ENCODE measurements around the gene DUS3L. TPM values are rescaled to one million over a fixed set of nuclear protein-coding genes. Genes with fewer than 3 reads are reported as not detected.
A peak's percentile ranks its signal among the peaks of the same experiment; 100 is the strongest.

DUS3L gene
- total RNA-seq, 1 donor from 2014 or later, result 39.0 TPM

GRCh38 chr19:5832527-5833216, 41.7 kb upstream of the DUS3L start:
- H3K9me3 ChIP-seq, result no peaks in the 10 kb centered on the region
- H3K4me1 ChIP-seq, result peaks cover 16% of the 10 kb centered on the region
- TF ChIP-seq POLR2A (IDR thresholded peaks at IDR 0.05), result no peak
- TF ChIP-seq POLR2AphosphoS5 (IDR thresholded peaks at IDR 0.05; ENCODE audit: insufficient read depth in 1 of 2, low read depth in 1 of 2), result no peak
- no peak for TF ChIP-seq CTCF (IDR thresholded peaks at IDR 0.05)
- no peaks in the 10 kb centered on the region for H3K36me3 ChIP-seq
- no peaks in the 10 kb centered on the region for H3K27me3 ChIP-seq
- intact Hi-C loops (cut with DNase I), result no loop called here
- H3K27ac ChIP-seq, result no peak overlapping the region
- no peak for DNase-seq (ENCODE audit: extremely low spot score in 2 of 2)
- H3K4me3 ChIP-seq, result no peak overlapping the region

GRCh38 chr19:5832061-5832460, 41.1 kb upstream of the DUS3L start:
- H3K9me3 ChIP-seq, result no peaks in the 10 kb centered on the region
- TF ChIP-seq POLR2AphosphoS5 (IDR thresholded peaks at IDR 0.05; ENCODE audit: insufficient read depth in 1 of 2, low read depth in 1 of 2), result no peak
- H3K36me3 ChIP-seq, result no peaks in the 10 kb centered on the region
- H3K27ac ChIP-seq, result no peak overlapping the region
- intact Hi-C loops (cut with DNase I), result no loop called here
- H3K4me1 ChIP-seq, result peaks cover 16% of the 10 kb centered on the region
- no peak overlapping the region for H3K4me3 ChIP-seq
- no peak for DNase-seq (ENCODE audit: extremely low spot score in 2 of 2)
- H3K27me3 ChIP-seq, result no peaks in the 10 kb centered on the region

- no peak for TF ChIP-seq POLR2AphosphoS5 (IDR thresholded peaks at IDR 0.05; ENCODE audit: insufficient read depth in 1 of 2, low read depth in 1 of 2)
- no peak for TF ChIP-seq POLR2A (IDR thresholded peaks at IDR 0.05)
- no peak for TF ChIP-seq CTCF (IDR thresholded peaks at IDR 0.05)
- DNase-seq (ENCODE audit: extremely low spot score in 2 of 2), result no peak
- Histone ChIP-seq H3K9me3 (no peaks in the 10 kb centered on the region), H3K4me3 (no peak overlapping the region), H3K36me3 (no peaks in the 10 kb centered on the region), H3K27me3 (no peaks in the 10 kb centered on the region), H3K27ac (no peak overlapping the region), H3K4me1 (peaks cover 16% of the 10 kb centered on the region)
- intact Hi-C loops (cut with DNase I), result no loop called here
Measured at GRCh38 chr19:5831159-5831558, 40.2 kb upstream of the DUS3L start.

GRCh38 chr19:5829567-5830310, 38.8 kb upstream of the DUS3L start:
- Histone ChIP-seq H3K27me3 (no peaks in the 10 kb centered on the region), H3K9me3 (no peaks in the 10 kb centered on the region), H3K36me3 (no peaks in the 10 kb centered on the region), H3K4me1 (peaks cover 16% of the 10 kb centered on the region), H3K27ac (peak overlapping the region; percentile 33), H3K4me3 (peak overlapping the region; percentile 30 to 51)
- intact Hi-C loops (cut with DNase I), result no loop called here
- DNase-seq (ENCODE audit: extremely low spot score in 2 of 2), result no peak
- TF ChIP-seq POLR2AphosphoS5 (IDR thresholded peaks at IDR 0.05; ENCODE audit: insufficient read depth in 1 of 2, low read depth in 1 of 2), result no peak
- TF ChIP-seq CTCF (IDR thresholded peaks at IDR 0.05), result no peak
- TF ChIP-seq POLR2A (IDR thresholded peaks at IDR 0.05), result no peak

GRCh38 chr19:5828661-5829566, 38.0 kb upstream of the DUS3L start:
- H3K4me3 ChIP-seq, result peak overlapping the region; percentile 45 to 51
- no peaks in the 10 kb centered on the region for H3K36me3 ChIP-seq
- intact Hi-C loops (cut with DNase I), result no loop called here
- no peak for TF ChIP-seq POLR2AphosphoS5 (IDR thresholded peaks at IDR 0.05; ENCODE audit: insufficient read depth in 1 of 2, low read depth in 1 of 2)
- TF ChIP-seq POLR2A (IDR thresholded peaks at IDR 0.05), result no peak
- TF ChIP-seq CTCF (IDR thresholded peaks at IDR 0.05), result no peak
- no peaks in the 10 kb centered on the region for H3K27me3 ChIP-seq
- H3K9me3 ChIP-seq, result no peaks in the 10 kb centered on the region
- no peak for DNase-seq (ENCODE audit: extremely low spot score in 2 of 2)
- peak overlapping the region; percentile 64 for H3K27ac ChIP-seq
- H3K4me1 ChIP-seq, result peaks cover 16% of the 10 kb centered on the region
